Measurements from ENCODE around the gene SOCS1. TPM values are rescaled to one million over a fixed set of nuclear protein-coding genes. Genes with fewer than 3 reads are reported as not detected.

Gene SOCS1
- total and polyA plus RNA-seq, 10 donors, result 7.7 to 50.8 (median 21.8) TPM

DNA sequence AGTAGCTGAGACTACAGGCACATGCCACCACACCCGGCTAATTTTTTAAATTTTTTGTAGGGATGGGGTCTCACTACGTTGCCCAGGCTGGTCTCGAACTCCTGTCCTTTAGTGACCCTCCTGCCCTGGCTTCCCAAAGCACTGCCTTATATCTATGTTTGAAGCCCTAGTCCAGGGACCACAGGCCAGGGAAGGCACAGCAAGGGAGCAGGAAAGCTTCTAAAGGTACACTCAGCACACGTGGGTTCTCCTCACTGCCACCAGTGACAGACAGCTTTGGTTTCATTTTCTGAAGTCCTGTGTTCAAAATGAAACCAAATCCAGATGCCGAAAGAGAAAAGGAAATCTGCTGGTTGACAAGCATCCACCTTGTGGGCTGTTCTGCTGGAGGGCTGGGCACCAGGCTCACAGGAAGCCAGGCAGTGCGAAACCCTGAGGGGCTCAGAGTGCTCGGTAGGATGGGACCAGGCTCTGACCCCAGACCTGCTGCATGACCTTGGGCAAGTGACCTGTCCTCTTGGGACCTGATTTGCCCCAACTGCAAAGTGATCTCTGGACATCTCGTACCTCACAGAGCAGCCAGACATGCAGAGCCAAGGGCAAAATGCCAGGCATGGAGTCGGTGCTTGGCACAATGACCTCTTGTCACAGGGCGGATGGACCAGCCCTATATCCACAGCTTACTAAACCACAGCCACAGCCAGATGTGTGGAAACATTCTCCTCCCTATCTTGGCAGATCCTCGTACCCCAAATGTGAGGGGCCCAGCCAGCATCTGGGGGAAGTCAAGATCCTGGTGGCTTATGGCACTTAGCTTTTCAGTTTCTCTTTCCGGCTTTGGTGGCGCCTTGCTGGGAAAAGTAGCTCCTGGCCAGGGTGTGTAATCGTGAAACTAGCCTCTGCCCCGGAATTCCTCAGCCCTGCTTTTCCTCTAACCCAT lies 2.8 kb upstream of the SOCS1 start:
- 22 to 40% (median 33%) methylated on average over 12 to 15 of the region's 15 CpGs for WGBS, 5 donors
- H3K4me3 ChIP-seq, result peak overlapping the region in 2 of 8 donors; percentile 3 to 54

DNA sequence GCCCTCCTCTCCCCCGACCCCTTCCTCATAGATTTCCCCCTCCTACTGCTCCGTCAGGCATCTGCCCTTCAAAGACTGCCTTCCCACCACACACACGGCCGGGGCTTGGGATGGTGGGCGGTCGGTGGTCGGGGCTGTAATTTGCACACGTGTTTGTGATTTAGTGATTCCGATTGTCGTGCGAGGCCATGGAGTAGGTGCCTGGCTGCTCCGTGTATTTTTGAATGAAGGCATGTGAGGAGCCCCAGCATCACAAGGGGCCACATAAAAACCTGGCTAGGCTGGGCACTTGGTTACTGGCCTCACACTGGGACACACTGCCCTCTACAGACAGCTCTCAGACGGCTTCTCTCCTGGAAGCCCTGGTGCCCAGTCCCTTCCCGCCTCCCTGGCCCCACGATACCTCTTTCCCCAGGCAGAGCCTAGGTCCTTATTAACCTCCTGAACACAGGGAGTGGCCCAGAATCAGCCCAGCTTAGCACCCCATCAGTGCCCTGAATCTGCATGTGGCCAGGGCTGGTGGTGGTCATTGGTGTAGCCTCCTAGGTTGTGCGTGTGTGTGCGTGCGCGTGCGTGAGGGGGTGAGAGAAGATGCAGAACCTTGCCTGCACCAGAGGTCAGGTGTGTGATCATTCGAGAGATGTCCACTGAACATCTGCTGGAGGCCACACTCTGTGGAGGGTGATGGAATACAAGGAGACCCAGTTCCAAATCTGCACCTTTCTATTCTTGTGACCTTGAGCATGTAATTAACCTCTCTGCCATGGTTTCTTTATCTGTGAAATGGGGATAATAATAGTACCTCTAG lies 1.3 kb upstream of the SOCS1 start:
- peaks cover 31 to 65% (median 60%) of the 10 kb centered on the region in 6 donors for H3K4me1 ChIP-seq
- TF ChIP-seq POLR2A (IDR thresholded peaks at IDR 0.05) (no peak), POLR2AphosphoS5 (IDR thresholded peaks at IDR 0.05) (peak in 2 of 3 donors; percentile 28 to 35)
- TF ChIP-seq, protein P1, sequence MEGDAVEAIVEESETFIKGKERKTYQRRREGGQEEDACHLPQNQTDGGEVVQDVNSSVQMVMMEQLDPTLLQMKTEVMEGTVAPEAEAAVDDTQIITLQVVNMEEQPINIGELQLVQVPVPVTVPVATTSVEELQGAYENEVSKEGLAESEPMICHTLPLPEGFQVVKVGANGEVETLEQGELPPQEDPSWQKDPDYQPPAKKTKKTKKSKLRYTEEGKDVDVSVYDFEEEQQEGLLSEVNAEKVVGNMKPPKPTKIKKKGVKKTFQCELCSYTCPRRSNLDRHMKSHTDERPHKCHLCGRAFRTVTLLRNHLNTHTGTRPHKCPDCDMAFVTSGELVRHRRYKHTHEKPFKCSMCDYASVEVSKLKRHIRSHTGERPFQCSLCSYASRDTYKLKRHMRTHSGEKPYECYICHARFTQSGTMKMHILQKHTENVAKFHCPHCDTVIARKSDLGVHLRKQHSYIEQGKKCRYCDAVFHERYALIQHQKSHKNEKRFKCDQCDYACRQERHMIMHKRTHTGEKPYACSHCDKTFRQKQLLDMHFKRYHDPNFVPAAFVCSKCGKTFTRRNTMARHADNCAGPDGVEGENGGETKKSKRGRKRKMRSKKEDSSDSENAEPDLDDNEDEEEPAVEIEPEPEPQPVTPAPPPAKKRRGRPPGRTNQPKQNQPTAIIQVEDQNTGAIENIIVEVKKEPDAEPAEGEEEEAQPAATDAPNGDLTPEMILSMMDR (IDR thresholded peaks at IDR 0.05 in 8 of 11, conservative IDR thresholded peaks at IDR 0.05 in 3 of 11), result peak; percentile 36 to 86 (median 75)
- 23 to 27% (median 25%) methylated on average over 20 to 21 of the region's 21 CpGs for WGBS, 5 donors

More for the DNA sequence above, 2.8 kb upstream of the SOCS1 start:
- Histone ChIP-seq H3K27ac (peak overlapping the region in 7 of 8 donors; percentile 35 to 80 (median 60)), H3K27me3 (replicated peaks in 1 of 7) (peaks cover 0 to 8% (median 0%) of the 10 kb centered on the region in 7 donors), H3K36me3 (peaks cover 0 to 14% (median 0%) of the 10 kb centered on the region in 6 donors), H3K4me1 (peaks cover 23 to 62% (median 46%) of the 10 kb centered on the region in 6 donors), H3K9me3 (no peaks in the 10 kb centered on the region)
- peak in 1 of 3 donors; percentile 16 for TF ChIP-seq POLR2A (IDR thresholded peaks at IDR 0.05)
- TF ChIP-seq, protein P1 (IDR thresholded peaks at IDR 0.05 in 8 of 11, conservative IDR thresholded peaks at IDR 0.05 in 3 of 11), result peak in 1 of 11 experiments; percentile 10
- TF ChIP-seq POLR2AphosphoS5 (IDR thresholded peaks at IDR 0.05), result peak; percentile 34 to 52 (median 42)
- peak; percentile 83 for DNase-seq
- intact Hi-C loops (cut with DNase I; ENCODE audit: low total_unique reads), result loop anchor here (5.0 kb wide), 2 partner anchors 98 to 297 kb away; no protein-coding TSS in a partner anchor

DNA sequence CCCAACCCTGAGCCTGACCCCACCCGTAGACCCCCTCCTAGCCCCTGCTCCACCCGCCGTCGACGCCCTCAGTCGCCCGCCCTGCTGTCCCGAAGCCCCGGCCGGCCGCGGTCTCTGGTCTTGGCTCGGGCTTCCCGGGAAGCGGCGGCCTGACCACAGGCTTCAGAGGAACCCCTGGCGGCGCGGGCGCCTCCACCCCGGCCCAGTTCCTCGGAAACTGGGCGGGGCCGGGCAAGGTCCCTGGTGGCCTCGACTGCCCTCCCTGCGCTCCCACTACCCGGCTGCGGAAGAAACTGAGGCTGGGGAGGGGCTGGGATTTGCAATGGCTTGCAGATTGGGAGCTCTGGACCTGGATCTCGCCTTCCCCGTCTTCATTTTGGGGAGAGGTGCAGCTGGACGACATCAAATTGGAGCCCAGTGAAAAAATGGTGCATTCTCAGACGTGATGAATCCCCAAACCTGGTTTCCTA lies 692 bp upstream of the SOCS1 start:
- DNase-seq, result no peak
- H3K9me3 ChIP-seq, result no peaks in the 10 kb centered on the region
- peak overlapping the region; percentile 85 to 99 (median 97) for H3K27ac ChIP-seq
- WGBS, 5 donors, result 0 to 1% (median 1%) methylated on average over 17 to 32 of the region's 32 CpGs
- H3K27me3 ChIP-seq (replicated peaks in 1 of 7), result peaks cover 0 to 8% (median 0%) of the 10 kb centered on the region in 7 donors
- TF ChIP-seq, protein P1 (IDR thresholded peaks at IDR 0.05 in 8 of 11, conservative IDR thresholded peaks at IDR 0.05 in 3 of 11), result no peak
- TF ChIP-seq POLR2AphosphoS5 (IDR thresholded peaks at IDR 0.05) (no peak), POLR2A (IDR thresholded peaks at IDR 0.05) (no peak)
- intact Hi-C loops (cut with DNase I; ENCODE audit: low total_unique reads), result loop anchor here (5.0 kb wide), 2 partner anchors 101 to 294 kb away; no protein-coding TSS in a partner anchor
- H3K4me3 ChIP-seq, result peak overlapping the region; percentile 61 to 97 (median 89)
- peaks cover 0 to 34% (median 0%) of the 10 kb centered on the region in 6 donors for H3K36me3 ChIP-seq
- peaks cover 31 to 72% (median 64%) of the 10 kb centered on the region in 6 donors for H3K4me1 ChIP-seq

More for the DNA sequence above, 1.3 kb upstream of the SOCS1 start:
- intact Hi-C loops (cut with DNase I; ENCODE audit: low total_unique reads), result loop anchor here (5.0 kb wide), 2 partner anchors 100 to 295 kb away; no protein-coding TSS in a partner anchor
- Histone ChIP-seq H3K27ac (peak overlapping the region in 7 of 8 donors; percentile 96 to 99 (median 97)), H3K36me3 (peaks cover 0 to 29% (median 0%) of the 10 kb centered on the region in 6 donors), H3K9me3 (no peaks in the 10 kb centered on the region), H3K27me3 (replicated peaks in 1 of 7) (peaks cover 0 to 8% (median 0%) of the 10 kb centered on the region in 7 donors), H3K4me3 (peak overlapping the region; percentile 61 to 97 (median 89))
- DNase-seq, result peak; percentile 89
